H1 (cell line): ENCODE results near the gene CCDC28B. TPM values are rescaled to one million over a fixed set of nuclear protein-coding genes. Genes with fewer than 3 reads are reported as not detected.
A peak's percentile ranks its signal among the peaks of the same experiment; 100 is the strongest.

Experiments
- CTCF ChIA-PET: fragments of 300-600 bp; sonication (Branson Sonifier 250); formaldehyde crosslinking; loops from one replicate; lab custom pipeline; 2021; ENCODE audit not compliant: partially characterized antibody; lab: Charles Lee
- POLR2A ChIA-PET: fragments of 300-600 bp; sonication (Branson Sonifier 250); formaldehyde crosslinking; loops from one replicate; lab custom pipeline; 2021; ENCODE audit warnings: inconsistent platforms; ENCODE audit not compliant: partially characterized antibody; lab: Charles Lee
- DNase-seq, 2 experiments: peaks; one replicate each; pipeline versions ENCODE4 v3.0.0 to v3.0.0-alpha.2; 2010 to 2022; ENCODE audit warnings: low spot score in 2 of 2, low read depth in 1 of 2, mixed read lengths in 1 of 2
- FAIRE-seq: peaks from 2 replicates; lab custom pipeline; 2011; peaks lifted over from hg19 to GRCh38; lab: Jason Lieb, UNC
- H2AFZ ChIP-seq: 2 replicates; pipeline ENCODE4 v1.8.1; 2012; ENCODE audit warnings: low read length, inconsistent platforms
- H2AK5ac ChIP-seq: 2 replicates; pipeline ENCODE4 v1.6.1; 2013; ENCODE audit warnings: low read depth, low read length
- H2BK120ac ChIP-seq: replicated peaks from 2 replicates; pipeline ENCODE3; 2013; ENCODE audit warnings: low read depth, low read length, inconsistent platforms
- H2BK12ac ChIP-seq: 2 replicates; pipeline ENCODE4 v1.6.1; 2013; ENCODE audit warnings: low read depth, low read length
- H2BK15ac ChIP-seq: 2 replicates; pipeline ENCODE4 v1.6.1; 2013; ENCODE audit warnings: low read length
- H2BK20ac ChIP-seq: 2 replicates; pipeline ENCODE4 v1.6.1; 2013; ENCODE audit warnings: low read length
- H2BK5ac ChIP-seq: 2 replicates; pipeline ENCODE4 v1.6.1; 2013; ENCODE audit warnings: low read depth, low read length
- H3K14ac ChIP-seq: 2 replicates; pipeline ENCODE4 v1.6.1; 2013; ENCODE audit warnings: inconsistent platforms; ENCODE audit not compliant: insufficient read length
- H3K18ac ChIP-seq: 2 replicates; pipeline ENCODE4 v1.6.1; 2013; ENCODE audit warnings: low read length; ENCODE audit errors: extremely low read depth
- H3K23ac ChIP-seq: 2 replicates; pipeline ENCODE4 v1.6.1; 2013; ENCODE audit warnings: inconsistent platforms; ENCODE audit not compliant: insufficient read length
- H3K23me2 ChIP-seq: 2 replicates; pipeline ENCODE4 v1.6.1; 2013; ENCODE audit warnings: low read depth, low read length
- H3K27ac ChIP-seq: 2 replicates; pipeline ENCODE4 v1.6.1; 2011; ENCODE audit warnings: low read depth, low read length, inconsistent platforms
- H3K27me3 ChIP-seq, 4 experiments: replicated peaks in 1 of 4; 1 replicate in 1 of 4; 2 replicates in 3 of 4; pipeline versions ENCODE4 v1.6.1 to v1.8.1; 2011 to 2013; ENCODE audit warnings: low read length in 3 of 4, mild to moderate bottlenecking in 3 of 4, inconsistent platforms in 2 of 4, mixed read lengths in 2 of 4, moderate library complexity in 1 of 4; ENCODE audit not compliant: control insufficient read depth in 3 of 4, insufficient read depth in 3 of 4; ENCODE audit errors: extremely low read depth in 1 of 4
- H3K36me3 ChIP-seq, 4 experiments: 2 replicates each; pipeline versions ENCODE4 v1.6.1 to v1.8.1; 2011 to 2013; ENCODE audit warnings: mild to moderate bottlenecking in 4 of 4, low read length in 3 of 4, moderate library complexity in 2 of 4, control low read depth in 1 of 4, inconsistent platforms in 1 of 4; ENCODE audit not compliant: insufficient read depth in 4 of 4, control insufficient read depth in 2 of 4
- H3K4ac ChIP-seq: replicated peaks from 2 replicates; pipeline ENCODE3; 2013; ENCODE audit warnings: low read length, low read depth, mixed read lengths, inconsistent platforms; ENCODE audit not compliant: insufficient read length
- H3K4me1 ChIP-seq, 4 experiments: replicated peaks in 1 of 4; 1 replicate in 1 of 4; 2 replicates in 3 of 4; pipeline versions ENCODE4 v1.6.1 to v1.8.1; 2011 to 2013; ENCODE audit warnings: low read length in 3 of 4, inconsistent platforms in 2 of 4, mixed read lengths in 1 of 4; ENCODE audit not compliant: insufficient read depth in 4 of 4, control insufficient read depth in 3 of 4
- H3K4me2 ChIP-seq, 2 experiments: 2 replicates each; pipeline versions ENCODE4 v1.6.1 to v1.8.1; 2011 to 2013; ENCODE audit warnings: low read depth in 2 of 2, low read length in 2 of 2, control low read depth in 1 of 2, inconsistent platforms in 1 of 2, mild to moderate bottlenecking in 1 of 2; ENCODE audit not compliant: insufficient read depth in 1 of 2
- H3K4me3 ChIP-seq, 4 experiments: fragments of 200-600, 300-600 bp in 1 of 4; sonication (generic), shearing (Covaris generic), sonication (Bioruptor Twin) in 1 of 4; 2 replicates each; pipeline versions ENCODE4 v1.5.1 to v1.8.1; 2011 to 2016; ENCODE audit warnings: low read length in 4 of 4, low read depth in 3 of 4, control low read depth in 2 of 4, inconsistent platforms in 2 of 4, mild to moderate bottlenecking in 2 of 4, mixed read lengths in 1 of 4, moderate library complexity in 1 of 4; ENCODE audit not compliant: insufficient read depth in 2 of 4; ENCODE audit errors: extremely low read depth in 1 of 4
- H3K56ac ChIP-seq: replicated peaks from 2 replicates; pipeline ENCODE3; 2013; ENCODE audit warnings: low read depth, mild to moderate bottlenecking, mixed read lengths, low read length, inconsistent platforms; ENCODE audit not compliant: insufficient read length
- H3K79me1 ChIP-seq: 2 replicates; pipeline ENCODE4 v1.6.1; 2013; ENCODE audit warnings: low read depth, low read length, control low read depth
- H3K79me2 ChIP-seq, 2 experiments: 2 replicates each; pipeline versions ENCODE4 v1.6.1 to v1.8.1; 2012 to 2013; ENCODE audit warnings: low read length in 2 of 2, mild to moderate bottlenecking in 2 of 2, inconsistent platforms in 1 of 2; ENCODE audit not compliant: insufficient read depth in 2 of 2, control insufficient read depth in 1 of 2
- H3K9ac ChIP-seq, 4 experiments: replicated peaks in 1 of 4; 1 replicate in 1 of 4; 2 replicates in 3 of 4; pipeline versions ENCODE4 v1.6.1 to v1.8.1; 2011 to 2013; ENCODE audit warnings: low read depth in 3 of 4, low read length in 3 of 4, control low read depth in 2 of 4, mild to moderate bottlenecking in 2 of 4, moderate library complexity in 2 of 4, inconsistent platforms in 1 of 4; ENCODE audit errors: extremely low read depth in 1 of 4
- H3K9me3 ChIP-seq, 2 experiments: 2 replicates each; pipeline versions ENCODE4 v1.6.1 to v1.8.1; 2012 to 2013; ENCODE audit warnings: mild to moderate bottlenecking in 2 of 2, moderate library complexity in 2 of 2, control low read depth in 1 of 2, inconsistent platforms in 1 of 2, low read depth in 1 of 2, low read length in 1 of 2, mixed read lengths in 1 of 2; ENCODE audit not compliant: insufficient read depth in 2 of 2
- H4K20me1 ChIP-seq, 2 experiments: replicated peaks in 1 of 2; 2 replicates each; pipeline versions ENCODE3 to v1.8.1; 2011 to 2013; ENCODE audit warnings: inconsistent platforms in 2 of 2, low read length in 2 of 2, mild to moderate bottlenecking in 1 of 2; ENCODE audit not compliant: insufficient read depth in 2 of 2, control insufficient read depth in 1 of 2
- H4K5ac ChIP-seq: 2 replicates; pipeline ENCODE4 v1.6.1; 2013; ENCODE audit warnings: low read length, low read depth, mixed read lengths, inconsistent platforms; ENCODE audit not compliant: insufficient read length
- H4K8ac ChIP-seq: 2 replicates; pipeline ENCODE4 v1.8.0; 2013; ENCODE audit warnings: mild to moderate bottlenecking, moderate library complexity, low read length, inconsistent platforms; ENCODE audit not compliant: insufficient read depth; ENCODE audit errors: extremely low read depth
- H4K91ac ChIP-seq: replicated peaks from 2 replicates; pipeline ENCODE3; 2013; ENCODE audit warnings: low read length, mixed read lengths, inconsistent platforms; ENCODE audit not compliant: insufficient read length
- MAX ChIP-seq: IDR thresholded peaks from 2 replicates; pipeline ENCODE4 v1.6.1; 2012; ENCODE audit warnings: inconsistent platforms
- WGBS, 2 experiments: shearing (Covaris generic) in 1 of 2; methylation state at CpG; one replicate each; pipeline versions ENCODE4 v1.1.6 to v1.1.7; 2013 to 2015; ENCODE audit warnings: low lambda C conversion rate in 2 of 2, mixed read lengths in 2 of 2, inconsistent platforms in 1 of 2, low coverage in 1 of 2, missing lambda C conversion rate in 1 of 2; ENCODE audit not compliant: insufficient replicate concordance in 2 of 2, insufficient coverage in 1 of 2, insufficient read length in 1 of 2; ENCODE audit errors: extremely low coverage in 1 of 2, missing lambda C conversion rate in 1 of 2; 5-methylcytosine and 5-hydroxymethylcytosine counted together
- polyA plus RNA-seq, 7 experiments: library from polyadenylated mRNA; depleted of rRNA in 3 of 7; stranded (reverse) in 5 of 7; unstranded in 2 of 7; fragments of >200 nt in 5 of 7; fragments of 200-250 nt in 2 of 7; gene quantifications; 1 replicate in 5 of 7; 2 replicates in 1 of 7; 4 replicates in 1 of 7; pipeline versions ENCODE4 v1.2.1 to v1.2.3, GENCODE V29; 2011 to 2013; ENCODE audit warnings: missing spikeins in 2 of 7, mixed read lengths in 2 of 7
- total RNA-seq: library from RNA; stranded (reverse); fragmentation: NEBNext Ultra II Directional; extraction: Animal tissue kit (Norgen Biotek cat#: 25700); gene quantifications from 2 replicates; pipeline ENCODE4 v1.2.1, GENCODE V29; 2021

CCDC28B gene
- total and polyA plus RNA-seq, 2 of the 8 experiments (the other 6 are each of a cell fraction or from before 2014, with no cell fraction given), result 16.7 to 17.1 TPM

- peaks cover 0 to 6% of the 10 kb centered on the region in 2 experiments for H4K20me1 ChIP-seq
- 0 out of 8 replicates have a peak overlapping the region, but pooled peaks of 1 of the 4 experiments have one; percentile 89 for H3K4me3 ChIP-seq
- H3K23me2 ChIP-seq, result peaks cover 2% of the 10 kb centered on the region; the same call in 1 of the 2 replicates
- H2BK15ac ChIP-seq, result no peak overlapping the region
- H2BK120ac ChIP-seq, result no peak overlapping the region
- peak overlapping the region; percentile 52; the same call in 1 of the 2 replicates for H4K8ac ChIP-seq
- WGBS, 2 experiments, result 93% methylated on average over 5 of the region's 5 CpGs; no CpG with 5 or more reads in 1 of the 2 experiments
- TF ChIP-seq MAX, result no peak
- peaks cover 13 to 38% (median 29%) of the 10 kb centered on the region in 4 experiments for H3K36me3 ChIP-seq
- no peak overlapping the region for H2BK12ac ChIP-seq
- H3K27ac ChIP-seq, result no peak overlapping the region
- no peak overlapping the region for H3K23ac ChIP-seq
- CTCF ChIA-PET, result interaction anchor here (0.6 to 1.2 kb wide), 2 partner anchors 10 to 1689 kb away, joined by 3 read pairs; no protein-coding TSS in a partner anchor
- H3K14ac ChIP-seq, result no peak overlapping the region
- DNase-seq, result no peak
- FAIRE-seq, result no peak
- H3K4ac ChIP-seq, result no peak overlapping the region
- no peak overlapping the region for H2AFZ ChIP-seq
- peaks cover 8 to 15% (median 10%) of the 10 kb centered on the region in 4 experiments; a peak in 6 of 7 replicates for H3K4me1 ChIP-seq
- no peak overlapping the region for H3K18ac ChIP-seq
- peak overlapping the region in 1 of 4 experiments; percentile 7; a peak in 1 of 7 replicates for H3K9ac ChIP-seq
- no peak overlapping the region for H2AK5ac ChIP-seq
- peaks cover 3% of the 10 kb centered on the region; the same call in 1 of the 2 replicates for H3K79me1 ChIP-seq
- H3K27me3 ChIP-seq, result no peaks in the 10 kb centered on the region
- H3K79me2 ChIP-seq, result peaks cover 7 to 44% of the 10 kb centered on the region in 2 experiments
- peak overlapping the region in 1 of 2 experiments; percentile 7; a peak in 1 of 4 replicates for H3K4me2 ChIP-seq
- H3K9me3 ChIP-seq, result no peaks in the 10 kb centered on the region
- H3K56ac ChIP-seq, result no peak overlapping the region
- H2BK5ac ChIP-seq, result no peak overlapping the region
- H4K91ac ChIP-seq, result no peak overlapping the region
- H4K5ac ChIP-seq, result no peak overlapping the region
- H2BK20ac ChIP-seq, result no peak overlapping the region
- POLR2A ChIA-PET, result interaction anchor here (0.6 to 18.1 kb wide), 5 partner anchors 10 to 151 kb away, joined by 3 to 332 read pairs (median 3); partner anchors contain the start of genes CCDC28B and IQCC
Observed at GRCh38 chr1:32181563-32181962, 18.8 kb upstream of the CCDC28B start.
